ENCODE measurements around the gene SUPT3H.

DNA sequence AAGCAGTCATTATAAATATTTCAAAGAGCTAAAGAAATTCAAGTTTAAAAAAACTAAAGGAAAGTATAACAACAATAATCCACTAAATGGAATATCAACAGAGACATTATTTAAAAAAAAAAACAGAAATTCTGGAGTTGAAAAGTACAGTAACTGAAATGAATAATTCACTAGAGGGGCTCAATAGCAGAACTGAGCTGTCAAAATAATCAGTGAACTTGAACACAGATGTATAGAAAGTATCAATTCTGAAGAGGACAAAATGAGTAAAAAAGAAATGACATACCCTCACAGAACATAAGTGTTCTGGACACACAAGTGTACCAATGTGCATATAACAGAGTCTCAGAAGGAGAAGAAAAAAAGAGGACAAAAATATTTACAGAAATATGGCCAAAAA, 241.2 kb downstream of the SUPT3H start:
- TF ChIP-seq ZNF274 (IDR thresholded peaks at IDR 0.05; ENCODE audit: low read depth, low read length) (no peak), YY1 (IDR thresholded peaks at IDR 0.05; ENCODE audit: insufficient read depth, insufficient read length) (no peak), SUZ12 (IDR thresholded peaks at IDR 0.05; ENCODE audit: extremely low read depth, insufficient read depth, insufficient read length) (no peak)
